ENCODE data around the gene CXCR6.

- no peak for TF ChIP-seq MXI1 (conservative IDR thresholded peaks at IDR 0.05; ENCODE audit: poor library complexity, severe bottlenecking)
- TF ChIP-seq, protein P1, sequence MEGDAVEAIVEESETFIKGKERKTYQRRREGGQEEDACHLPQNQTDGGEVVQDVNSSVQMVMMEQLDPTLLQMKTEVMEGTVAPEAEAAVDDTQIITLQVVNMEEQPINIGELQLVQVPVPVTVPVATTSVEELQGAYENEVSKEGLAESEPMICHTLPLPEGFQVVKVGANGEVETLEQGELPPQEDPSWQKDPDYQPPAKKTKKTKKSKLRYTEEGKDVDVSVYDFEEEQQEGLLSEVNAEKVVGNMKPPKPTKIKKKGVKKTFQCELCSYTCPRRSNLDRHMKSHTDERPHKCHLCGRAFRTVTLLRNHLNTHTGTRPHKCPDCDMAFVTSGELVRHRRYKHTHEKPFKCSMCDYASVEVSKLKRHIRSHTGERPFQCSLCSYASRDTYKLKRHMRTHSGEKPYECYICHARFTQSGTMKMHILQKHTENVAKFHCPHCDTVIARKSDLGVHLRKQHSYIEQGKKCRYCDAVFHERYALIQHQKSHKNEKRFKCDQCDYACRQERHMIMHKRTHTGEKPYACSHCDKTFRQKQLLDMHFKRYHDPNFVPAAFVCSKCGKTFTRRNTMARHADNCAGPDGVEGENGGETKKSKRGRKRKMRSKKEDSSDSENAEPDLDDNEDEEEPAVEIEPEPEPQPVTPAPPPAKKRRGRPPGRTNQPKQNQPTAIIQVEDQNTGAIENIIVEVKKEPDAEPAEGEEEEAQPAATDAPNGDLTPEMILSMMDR (IDR thresholded peaks at IDR 0.05; ENCODE audit: poor library complexity, severe bottlenecking): no peak
Measured at GRCh38 chr3:45905755-45906154, 37.5 kb upstream of the CXCR6 start.

All from neural cell (in vitro differentiated cells).